NCI-H1694 (cell line): ENCODE measurements around the gene INTS15.
"Not testable (repeated sequence)": the region's sequence is repeated elsewhere in the genome, so short reads cannot be mapped to it uniquely, and the experiment has no call there.

Source experiments
- DNase-seq: peaks from one replicate; lab custom pipeline; 2025; lab: John Stamatoyannopoulos, UW

INTS15 gene

GRCh38 chr7:6589829-6590644, at the start of gene INTS15:
Gene INTS15 (plus strand): TSS chr7:6590021. CDS start chr7:6590284, 263 bp downstream.
- DNase-seq = peak; percentile 37

GRCh38 chr7:6542368-6542767, 47.5 kb upstream of the INTS15 start:
- DNase-seq = no peak

GRCh38 chr7:6545398-6546126, 44.3 kb upstream of the INTS15 start:
- no peak for DNase-seq

GRCh38 chr7:6546498-6547251, 43.1 kb upstream of the INTS15 start:
- no peak for DNase-seq

- no peak for DNase-seq
These were observed 42.4 kb upstream of the INTS15 start for GRCh38 chr7:6547400-6547799.

- DNase-seq = no peak
These were observed 38.8 kb upstream of the INTS15 start, which contains the start of gene GRID2IP for GRCh38 chr7:6551016-6551511. Gene GRID2IP (minus strand): TSS chr7:6551461. CDS start chr7:6551436, 25 bp downstream.

GRCh38 chr7:6553448-6554044, 36.3 kb upstream of the INTS15 start:
- DNase-seq = no peak

- no peak for DNase-seq
These were observed 35.0 kb upstream of the INTS15 start for GRCh38 chr7:6554848-6555247.

GRCh38 chr7:6556196-6556595, 33.6 kb upstream of the INTS15 start:
- DNase-seq = no peak

GRCh38 chr7:6558837-6559236, 31.0 kb upstream of the INTS15 start:
- peak; percentile 69 for DNase-seq

GRCh38 chr7:6559896-6560295, 29.9 kb upstream of the INTS15 start:
- DNase-seq = no peak

- no peak for DNase-seq
These were observed 27.7 kb upstream of the INTS15 start for GRCh38 chr7:6562106-6562505.

- no peak for DNase-seq
These were observed 25.7 kb upstream of the INTS15 start for GRCh38 chr7:6563936-6564770.

GRCh38 chr7:6565655-6566054, 24.2 kb upstream of the INTS15 start:
- no peak for DNase-seq

- no peak for DNase-seq
These were observed 21.9 kb upstream of the INTS15 start for GRCh38 chr7:6567886-6568285.

- DNase-seq = no peak
These were observed 18.6 kb upstream of the INTS15 start for GRCh38 chr7:6571160-6571779.

- no peak for DNase-seq
These were observed 14.4 kb upstream of the INTS15 start for GRCh38 chr7:6575281-6576023.

- DNase-seq = no peak
These were observed 13.6 kb upstream of the INTS15 start for GRCh38 chr7:6576024-6576866.

GRCh38 chr7:6576867-6577368, 12.9 kb upstream of the INTS15 start:
- DNase-seq = not testable (repeated sequence)
